ENCODE results near the gene MYEF2. TPM values are rescaled to one million over a fixed set of nuclear protein-coding genes. Genes with fewer than 3 reads are reported as not detected.

Gene MYEF2
- total and polyA plus RNA-seq, 2 donors: 11.8 to 20.4 TPM

GRCh38 chr15:48170981-48171380 is 7.1 kb downstream of the MYEF2 start:
- no peak overlapping the region for H3K4me3 ChIP-seq (ENCODE audit: low read length in 2 of 2)
- 98% methylated on average over 1 of the region's 1 CpG for WGBS
- no peaks in the 10 kb centered on the region for H3K27me3 ChIP-seq (ENCODE audit: control insufficient read depth in 2 of 2, insufficient read depth in 1 of 2, low read length in 1 of 2)
- no peaks in the 10 kb centered on the region for H3K4me1 ChIP-seq (ENCODE audit: control insufficient read depth in 2 of 2, insufficient read depth in 2 of 2, low read length in 2 of 2)
- H3K27ac ChIP-seq (ENCODE audit: low read depth in 1 of 2, low read length in 1 of 2): no peak overlapping the region
- H3K36me3 ChIP-seq (ENCODE audit: control insufficient read depth in 2 of 2, insufficient read depth in 2 of 2, low read length in 1 of 2): no peaks in the 10 kb centered on the region
- no peak for DNase-seq (ENCODE audit: low read depth in 6 of 9, low spot score in 9 of 9)
- no peaks in the 10 kb centered on the region for H3K9me3 ChIP-seq (ENCODE audit: control insufficient read depth in 2 of 2, insufficient read depth in 1 of 2, low read length in 1 of 2)

DNA sequence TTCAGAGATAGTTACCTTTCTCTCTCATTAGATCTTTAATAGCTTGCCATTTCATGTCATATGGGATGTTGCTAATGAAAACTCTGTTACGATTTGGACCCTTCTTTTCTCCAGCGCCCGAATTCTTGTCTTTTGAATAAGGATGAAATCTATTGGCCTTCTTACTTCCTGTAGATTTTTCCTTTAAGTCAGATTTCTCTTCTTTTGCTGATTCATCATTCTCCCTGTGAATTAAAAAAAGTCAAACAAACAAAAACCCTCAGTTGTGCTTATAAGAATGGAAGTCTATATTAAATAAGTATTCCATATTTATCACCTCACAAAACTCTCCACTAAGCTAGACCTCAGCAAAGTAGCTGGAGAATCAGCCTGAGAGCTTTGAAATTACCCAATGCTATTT is 9.5 kb downstream of the MYEF2 start:
- Histone ChIP-seq H3K4me3 (ENCODE audit: low read length in 2 of 2) (no peak overlapping the region), H3K36me3 (ENCODE audit: control insufficient read depth in 2 of 2, insufficient read depth in 2 of 2, low read length in 1 of 2) (no peaks in the 10 kb centered on the region), H3K27me3 (ENCODE audit: control insufficient read depth in 2 of 2, insufficient read depth in 1 of 2, low read length in 1 of 2) (no peaks in the 10 kb centered on the region), H3K9me3 (ENCODE audit: control insufficient read depth in 2 of 2, insufficient read depth in 1 of 2, low read length in 1 of 2) (no peaks in the 10 kb centered on the region), H3K27ac (ENCODE audit: low read depth in 1 of 2, low read length in 1 of 2) (no peak overlapping the region), H3K4me1 (ENCODE audit: control insufficient read depth in 2 of 2, insufficient read depth in 2 of 2, low read length in 2 of 2) (no peaks in the 10 kb centered on the region)
- DNase-seq (ENCODE audit: low read depth in 6 of 9, low spot score in 9 of 9): no peak
- WGBS: 66% methylated on average over 3 of the region's 3 CpGs

GRCh38 chr15:48153526-48153925 is 24.6 kb downstream of the MYEF2 start:
- H3K9me3 ChIP-seq (ENCODE audit: control insufficient read depth in 2 of 2, insufficient read depth in 1 of 2, low read length in 1 of 2): no peaks in the 10 kb centered on the region
- no peaks in the 10 kb centered on the region for H3K27me3 ChIP-seq (ENCODE audit: control insufficient read depth in 2 of 2, insufficient read depth in 1 of 2, low read length in 1 of 2)
- no peak overlapping the region for H3K4me3 ChIP-seq (ENCODE audit: low read length in 2 of 2)
- peaks cover 0 to 4% of the 10 kb centered on the region in 2 donors for H3K36me3 ChIP-seq (ENCODE audit: control insufficient read depth in 2 of 2, insufficient read depth in 2 of 2, low read length in 1 of 2)
- DNase-seq (ENCODE audit: low read depth in 6 of 9, low spot score in 9 of 9): no peak
- no peaks in the 10 kb centered on the region for H3K4me1 ChIP-seq (ENCODE audit: control insufficient read depth in 2 of 2, insufficient read depth in 2 of 2, low read length in 2 of 2)
- WGBS: 98% methylated on average over 2 of the region's 2 CpGs
- no peak overlapping the region for H3K27ac ChIP-seq (ENCODE audit: low read depth in 1 of 2, low read length in 1 of 2)

- Histone ChIP-seq H3K4me1 (ENCODE audit: control insufficient read depth in 2 of 2, insufficient read depth in 2 of 2, low read length in 2 of 2) (no peaks in the 10 kb centered on the region), H3K9me3 (ENCODE audit: control insufficient read depth in 2 of 2, insufficient read depth in 1 of 2, low read length in 1 of 2) (no peaks in the 10 kb centered on the region), H3K27ac (ENCODE audit: low read depth in 1 of 2, low read length in 1 of 2) (no peak overlapping the region), H3K36me3 (ENCODE audit: control insufficient read depth in 2 of 2, insufficient read depth in 2 of 2, low read length in 1 of 2) (peaks cover 0 to 4% of the 10 kb centered on the region in 2 donors), H3K4me3 (ENCODE audit: low read length in 2 of 2) (no peak overlapping the region), H3K27me3 (ENCODE audit: control insufficient read depth in 2 of 2, insufficient read depth in 1 of 2, low read length in 1 of 2) (no peaks in the 10 kb centered on the region)
- 95% methylated on average over 4 of the region's 4 CpGs for WGBS
- DNase-seq (ENCODE audit: low read depth in 6 of 9, low spot score in 9 of 9): no peak
Observed at GRCh38 chr15:48149858-48150257, 28.2 kb downstream of the MYEF2 start.

DNA sequence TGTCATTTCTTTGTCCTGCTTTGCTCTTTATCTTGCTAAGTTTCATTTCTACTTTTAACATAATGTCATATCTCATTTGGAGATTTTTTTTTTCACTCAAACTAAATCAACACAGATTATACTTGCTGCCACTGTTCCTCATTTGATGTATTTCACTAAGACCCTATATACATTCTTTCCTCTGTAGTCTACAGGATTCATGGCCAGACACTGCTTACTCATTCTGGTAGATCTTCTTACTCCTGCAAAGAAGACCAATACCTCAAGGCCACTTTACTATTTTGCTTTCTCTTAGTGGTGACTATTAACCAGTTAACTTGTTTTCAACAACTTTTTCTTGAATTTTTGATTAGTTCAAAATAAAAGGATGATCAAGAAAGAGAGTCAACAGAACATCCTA is 30.7 kb downstream of the MYEF2 start:
- DNase-seq (ENCODE audit: low read depth in 6 of 9, low spot score in 9 of 9): no peak
- Histone ChIP-seq H3K4me3 (ENCODE audit: low read length in 2 of 2) (no peak overlapping the region), H3K4me1 (ENCODE audit: control insufficient read depth in 2 of 2, insufficient read depth in 2 of 2, low read length in 2 of 2) (no peaks in the 10 kb centered on the region), H3K9me3 (ENCODE audit: control insufficient read depth in 2 of 2, insufficient read depth in 1 of 2, low read length in 1 of 2) (no peaks in the 10 kb centered on the region), H3K36me3 (ENCODE audit: control insufficient read depth in 2 of 2, insufficient read depth in 2 of 2, low read length in 1 of 2) (peaks cover 0 to 4% of the 10 kb centered on the region in 2 donors), H3K27ac (ENCODE audit: low read depth in 1 of 2, low read length in 1 of 2) (no peak overlapping the region), H3K27me3 (ENCODE audit: control insufficient read depth in 2 of 2, insufficient read depth in 1 of 2, low read length in 1 of 2) (no peaks in the 10 kb centered on the region)

DNA sequence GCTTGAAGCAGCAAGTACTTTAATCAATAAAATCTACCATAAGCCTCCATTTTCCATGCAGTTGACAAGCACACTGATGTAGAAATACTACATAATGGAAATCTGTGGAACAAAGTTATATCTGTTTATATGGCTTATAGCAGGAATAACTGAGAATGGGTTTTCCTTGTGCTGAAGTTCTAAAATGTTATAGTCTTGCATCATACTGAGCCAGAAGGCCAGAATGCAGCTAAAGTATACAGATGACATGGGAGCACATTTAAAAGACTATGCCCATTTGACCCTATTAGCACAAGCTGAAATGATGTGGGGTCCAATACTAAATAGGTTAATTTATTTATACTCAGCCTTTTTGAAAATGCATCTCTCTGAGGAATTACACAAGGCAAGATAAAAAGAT is 32.2 kb downstream of the MYEF2 start:
- no peak overlapping the region for H3K27ac ChIP-seq (ENCODE audit: low read depth in 1 of 2, low read length in 1 of 2)
- DNase-seq (ENCODE audit: low read depth in 6 of 9, low spot score in 9 of 9): no peak
- no peak overlapping the region for H3K4me3 ChIP-seq (ENCODE audit: low read length in 2 of 2)
- no peaks in the 10 kb centered on the region for H3K27me3 ChIP-seq (ENCODE audit: control insufficient read depth in 2 of 2, insufficient read depth in 1 of 2, low read length in 1 of 2)
- no peaks in the 10 kb centered on the region for H3K4me1 ChIP-seq (ENCODE audit: control insufficient read depth in 2 of 2, insufficient read depth in 2 of 2, low read length in 2 of 2)
- no peaks in the 10 kb centered on the region for H3K9me3 ChIP-seq (ENCODE audit: control insufficient read depth in 2 of 2, insufficient read depth in 1 of 2, low read length in 1 of 2)
- no peaks in the 10 kb centered on the region for H3K36me3 ChIP-seq (ENCODE audit: control insufficient read depth in 2 of 2, insufficient read depth in 2 of 2, low read length in 1 of 2)

GRCh38 chr15:48144889-48145288 is 33.2 kb downstream of the MYEF2 start:
- no peaks in the 10 kb centered on the region for H3K27me3 ChIP-seq (ENCODE audit: control insufficient read depth in 2 of 2, insufficient read depth in 1 of 2, low read length in 1 of 2)
- WGBS: 84% methylated on average over 1 of the region's 1 CpG
- DNase-seq (ENCODE audit: low read depth in 6 of 9, low spot score in 9 of 9): no peak
- no peak overlapping the region for H3K4me3 ChIP-seq (ENCODE audit: low read length in 2 of 2)
- H3K36me3 ChIP-seq (ENCODE audit: control insufficient read depth in 2 of 2, insufficient read depth in 2 of 2, low read length in 1 of 2): no peaks in the 10 kb centered on the region
- H3K27ac ChIP-seq (ENCODE audit: low read depth in 1 of 2, low read length in 1 of 2): no peak overlapping the region
- no peaks in the 10 kb centered on the region for H3K9me3 ChIP-seq (ENCODE audit: control insufficient read depth in 2 of 2, insufficient read depth in 1 of 2, low read length in 1 of 2)
- H3K4me1 ChIP-seq (ENCODE audit: control insufficient read depth in 2 of 2, insufficient read depth in 2 of 2, low read length in 2 of 2): no peaks in the 10 kb centered on the region

DNA sequence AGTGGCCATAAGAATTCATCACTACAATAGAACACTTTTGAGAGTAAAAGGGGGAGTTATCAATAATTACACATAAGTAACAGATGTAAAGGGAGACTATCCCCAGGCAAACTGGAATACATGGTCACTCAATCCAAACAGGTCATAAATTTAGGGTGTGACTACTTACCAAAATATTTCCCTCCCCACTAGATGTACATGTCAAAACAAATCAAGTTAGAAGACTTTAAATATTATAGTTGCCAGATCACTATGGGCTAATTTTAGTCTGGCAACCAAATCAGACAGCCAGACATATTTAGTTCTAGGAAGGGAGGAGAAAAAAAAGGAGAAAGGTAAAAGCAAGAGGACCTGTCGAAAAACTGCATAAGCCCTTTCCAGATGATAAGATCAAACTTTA is 34.2 kb downstream of the MYEF2 start:
- 92% methylated on average over 1 of the region's 1 CpG for WGBS
- no peaks in the 10 kb centered on the region for H3K36me3 ChIP-seq (ENCODE audit: control insufficient read depth in 2 of 2, insufficient read depth in 2 of 2, low read length in 1 of 2)
- DNase-seq (ENCODE audit: low read depth in 6 of 9, low spot score in 9 of 9): no peak

DNA sequence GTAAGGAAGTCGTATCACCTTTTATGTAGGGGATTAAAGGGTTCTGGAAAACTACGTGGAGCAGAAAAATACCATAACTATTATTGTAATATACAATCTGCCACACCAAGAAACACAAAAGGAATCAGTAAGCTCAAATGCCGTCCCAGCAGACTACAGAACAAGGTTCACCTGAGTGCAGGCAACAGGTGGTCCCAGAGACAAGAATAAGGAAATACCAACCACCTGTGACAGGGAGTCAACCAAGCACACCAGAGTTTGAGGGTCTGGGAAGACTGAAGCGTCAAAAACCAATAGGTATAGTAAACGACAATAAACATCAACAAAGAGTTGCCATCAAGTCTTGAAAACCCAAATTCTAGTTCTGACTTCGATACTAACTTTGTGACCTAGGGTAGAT is 45.2 kb downstream of the MYEF2 start:
- no peak overlapping the region for H3K4me3 ChIP-seq (ENCODE audit: low read length in 2 of 2)
- no peaks in the 10 kb centered on the region for H3K27me3 ChIP-seq (ENCODE audit: control insufficient read depth in 2 of 2, insufficient read depth in 1 of 2, low read length in 1 of 2)
- DNase-seq (ENCODE audit: low read depth in 6 of 9, low spot score in 9 of 9): no peak
- no peaks in the 10 kb centered on the region for H3K36me3 ChIP-seq (ENCODE audit: control insufficient read depth in 2 of 2, insufficient read depth in 2 of 2, low read length in 1 of 2)
- no peaks in the 10 kb centered on the region for H3K9me3 ChIP-seq (ENCODE audit: control insufficient read depth in 2 of 2, insufficient read depth in 1 of 2, low read length in 1 of 2)
- H3K4me1 ChIP-seq (ENCODE audit: control insufficient read depth in 2 of 2, insufficient read depth in 2 of 2, low read length in 2 of 2): no peaks in the 10 kb centered on the region
- H3K27ac ChIP-seq (ENCODE audit: low read depth in 1 of 2, low read length in 1 of 2): no peak overlapping the region
- WGBS: 88% methylated on average over 6 of the region's 6 CpGs

More for the DNA sequence above, 34.2 kb downstream of the MYEF2 start:
- Histone ChIP-seq H3K4me1 (ENCODE audit: control insufficient read depth in 2 of 2, insufficient read depth in 2 of 2, low read length in 2 of 2) (no peaks in the 10 kb centered on the region), H3K4me3 (ENCODE audit: low read length in 2 of 2) (no peak overlapping the region), H3K27me3 (ENCODE audit: control insufficient read depth in 2 of 2, insufficient read depth in 1 of 2, low read length in 1 of 2) (no peaks in the 10 kb centered on the region), H3K27ac (ENCODE audit: low read depth in 1 of 2, low read length in 1 of 2) (no peak overlapping the region), H3K9me3 (ENCODE audit: control insufficient read depth in 2 of 2, insufficient read depth in 1 of 2, low read length in 1 of 2) (no peaks in the 10 kb centered on the region)

- H3K27ac ChIP-seq (ENCODE audit: low read depth in 1 of 2, low read length in 1 of 2): no peak overlapping the region
- DNase-seq (ENCODE audit: low read depth in 6 of 9, low spot score in 9 of 9): no peak
- H3K4me1 ChIP-seq (ENCODE audit: control insufficient read depth in 2 of 2, insufficient read depth in 2 of 2, low read length in 2 of 2): no peaks in the 10 kb centered on the region
- H3K9me3 ChIP-seq (ENCODE audit: control insufficient read depth in 2 of 2, insufficient read depth in 1 of 2, low read length in 1 of 2): no peaks in the 10 kb centered on the region
- H3K4me3 ChIP-seq (ENCODE audit: low read length in 2 of 2): no peak overlapping the region
- H3K36me3 ChIP-seq (ENCODE audit: control insufficient read depth in 2 of 2, insufficient read depth in 2 of 2, low read length in 1 of 2): no peaks in the 10 kb centered on the region
- no peaks in the 10 kb centered on the region for H3K27me3 ChIP-seq (ENCODE audit: control insufficient read depth in 2 of 2, insufficient read depth in 1 of 2, low read length in 1 of 2)
Observed at GRCh38 chr15:48131324-48131723, 46.8 kb downstream of the MYEF2 start.

Data from thymus (tissue), 11 donors.